ENCODE results near the gene ABHD1. TPM values are rescaled to one million over a fixed set of nuclear protein-coding genes. Genes with fewer than 3 reads are reported as not detected.

Gene ABHD1
- total and polyA plus RNA-seq, 2 experiments from 2014 or later = 0.38 to 0.55 TPM

DNA sequence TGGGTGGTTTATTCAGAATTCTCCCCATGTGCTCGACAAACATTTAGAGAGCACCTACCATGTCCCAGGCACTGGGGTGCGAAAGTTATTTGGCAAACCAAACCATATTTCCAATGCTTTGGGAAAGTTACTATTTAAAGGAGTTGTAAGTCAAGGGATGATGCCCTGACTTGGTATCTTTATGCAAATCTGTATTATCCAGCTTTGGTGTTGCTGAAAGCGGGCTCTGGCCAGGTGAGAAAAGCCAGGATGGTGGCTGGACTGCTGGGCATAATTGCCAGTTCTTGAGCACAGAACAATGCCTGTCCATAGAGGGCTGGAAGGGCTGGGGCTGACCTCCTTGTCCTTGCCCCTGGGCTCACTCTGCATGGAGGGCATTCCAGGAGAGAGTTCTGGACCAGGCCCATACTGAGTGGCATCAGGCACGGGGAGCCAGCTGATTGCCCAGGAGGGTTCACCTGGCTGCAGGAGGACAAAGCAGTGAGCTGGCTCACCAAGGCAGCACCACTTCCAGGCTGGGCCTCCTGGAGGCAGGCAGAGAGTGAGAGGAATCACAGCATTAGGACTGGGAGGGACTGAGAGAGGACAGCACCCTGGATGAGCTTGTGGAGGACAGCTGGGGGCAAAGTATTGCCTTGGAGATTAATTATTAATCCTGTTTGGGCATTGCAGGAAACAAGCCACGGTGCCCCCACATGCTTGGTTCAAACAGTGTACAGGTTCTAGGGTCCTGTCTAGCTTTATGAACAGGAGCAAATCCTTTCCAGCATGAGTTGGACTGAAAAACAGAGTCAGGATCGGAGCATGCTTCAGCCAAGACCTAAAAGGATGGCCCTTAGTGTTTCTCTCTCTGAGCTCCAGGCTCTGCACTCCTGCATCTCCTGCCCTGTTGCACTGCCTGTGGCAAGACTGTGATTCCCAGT lies 29.9 kb upstream of the ABHD1 start:
- no peaks in the 10 kb centered on the region; the same call in 2 of the 3 replicates for H3K9me3 Mint-ChIP-seq
- no peaks in the 10 kb centered on the region for H3K79me2 ChIP-seq (replicated peaks; ENCODE audit: insufficient read depth)
- no peak overlapping the region for H3K4me2 ChIP-seq
- H3K27ac Mint-ChIP-seq = no peak overlapping the region
- ATAC-seq (no peak), DNase-seq (ENCODE audit: low spot score) (no peak)
- no peak overlapping the region for H3K4me3 ChIP-seq
- no peaks in the 10 kb centered on the region; the same call in 2 of the 3 replicates for H3K36me3 Mint-ChIP-seq (ENCODE audit: low read depth)
- no peaks in the 10 kb centered on the region for H3K27me3 ChIP-seq (ENCODE audit: insufficient read depth)
- H3K4me1 Mint-ChIP-seq = peaks cover 6% of the 10 kb centered on the region
- H3K9me2 ChIP-seq (ENCODE audit: insufficient read depth) = no peaks in the 10 kb centered on the region
- no peak overlapping the region for H3K27ac ChIP-seq (ENCODE audit: low read depth)
- no peaks in the 10 kb centered on the region for H3F3A ChIP-seq (replicated peaks; ENCODE audit: low read depth)
- no peaks in the 10 kb centered on the region; the same call in 1 of the 2 replicates for H4K20me1 ChIP-seq (replicated peaks; ENCODE audit: insufficient read depth)
- no peak overlapping the region for H3K4me3 Mint-ChIP-seq
- no peaks in the 10 kb centered on the region for H3K36me3 ChIP-seq (ENCODE audit: insufficient read depth)
- peaks cover 19% of the 10 kb centered on the region for H3K27me3 Mint-ChIP-seq (ENCODE audit: insufficient read depth, low read depth, poor library complexity)
- TF ChIP-seq EZH2phosphoT487 (IDR thresholded peaks at IDR 0.05; ENCODE audit: unreplicated experiment) = no peak
- TF ChIP-seq ZNF331 (CRISPR knock-in tag; IDR thresholded peaks at IDR 0.05; ENCODE audit: low read depth) = no peak
- TF ChIP-seq NANOG (IDR thresholded peaks at IDR 0.05; ENCODE audit: borderline replicate concordance) = no peak
- peaks cover 4% of the 10 kb centered on the region; the same call in 1 of the 2 replicates for H3K4me1 ChIP-seq (ENCODE audit: insufficient read depth)
- no peak overlapping the region for H2AFZ ChIP-seq

- DNase-seq (ENCODE audit: low spot score) (no peak), ATAC-seq (no peak)
- H3K27ac Mint-ChIP-seq = no peak overlapping the region
- H3K9me3 Mint-ChIP-seq = no peaks in the 10 kb centered on the region; the same call in 2 of the 3 replicates
- H3K36me3 ChIP-seq (ENCODE audit: insufficient read depth) = no peaks in the 10 kb centered on the region
- H3K4me1 ChIP-seq (ENCODE audit: insufficient read depth) = peaks cover 4% of the 10 kb centered on the region; the same call in 1 of the 2 replicates
- H3K27me3 ChIP-seq (ENCODE audit: insufficient read depth) = no peaks in the 10 kb centered on the region
- H4K20me1 ChIP-seq (replicated peaks; ENCODE audit: insufficient read depth) = no peaks in the 10 kb centered on the region; the same call in 1 of the 2 replicates
- H3K79me2 ChIP-seq (replicated peaks; ENCODE audit: insufficient read depth) = no peaks in the 10 kb centered on the region
- H3K4me3 ChIP-seq = no peak overlapping the region
- H3K27ac ChIP-seq (ENCODE audit: low read depth) = no peak overlapping the region
- no peak overlapping the region for H2AFZ ChIP-seq
- no peaks in the 10 kb centered on the region for H3K9me2 ChIP-seq (ENCODE audit: insufficient read depth)
- H3F3A ChIP-seq (replicated peaks; ENCODE audit: low read depth) = no peaks in the 10 kb centered on the region
- H3K4me1 Mint-ChIP-seq = peaks cover 9% of the 10 kb centered on the region
- no peak overlapping the region for H3K4me2 ChIP-seq
- no peak overlapping the region for H3K4me3 Mint-ChIP-seq
- no peaks in the 10 kb centered on the region; the same call in 2 of the 3 replicates for H3K36me3 Mint-ChIP-seq (ENCODE audit: low read depth)
- peaks cover 19% of the 10 kb centered on the region for H3K27me3 Mint-ChIP-seq (ENCODE audit: insufficient read depth, low read depth, poor library complexity)
- TF ChIP-seq ZNF331 (CRISPR knock-in tag; IDR thresholded peaks at IDR 0.05; ENCODE audit: low read depth) (no peak), CREB1 (CRISPR knock-in tag; IDR thresholded peaks at IDR 0.05; ENCODE audit: low read depth) (no peak), ZNF114 (CRISPR knock-in tag; IDR thresholded peaks at IDR 0.05) (no peak), NANOG (IDR thresholded peaks at IDR 0.05; ENCODE audit: borderline replicate concordance) (no peak), EZH2phosphoT487 (IDR thresholded peaks at IDR 0.05; ENCODE audit: unreplicated experiment) (no peak), EZH2 (IDR thresholded peaks at IDR 0.05; ENCODE audit: low read depth, unreplicated experiment) (no peak), POLR2AphosphoS5 (IDR thresholded peaks at IDR 0.05; ENCODE audit: low read depth) (no peak), ETS1 (IDR thresholded peaks at IDR 0.05) (no peak)
- TF ChIP-seq, protein P1, sequence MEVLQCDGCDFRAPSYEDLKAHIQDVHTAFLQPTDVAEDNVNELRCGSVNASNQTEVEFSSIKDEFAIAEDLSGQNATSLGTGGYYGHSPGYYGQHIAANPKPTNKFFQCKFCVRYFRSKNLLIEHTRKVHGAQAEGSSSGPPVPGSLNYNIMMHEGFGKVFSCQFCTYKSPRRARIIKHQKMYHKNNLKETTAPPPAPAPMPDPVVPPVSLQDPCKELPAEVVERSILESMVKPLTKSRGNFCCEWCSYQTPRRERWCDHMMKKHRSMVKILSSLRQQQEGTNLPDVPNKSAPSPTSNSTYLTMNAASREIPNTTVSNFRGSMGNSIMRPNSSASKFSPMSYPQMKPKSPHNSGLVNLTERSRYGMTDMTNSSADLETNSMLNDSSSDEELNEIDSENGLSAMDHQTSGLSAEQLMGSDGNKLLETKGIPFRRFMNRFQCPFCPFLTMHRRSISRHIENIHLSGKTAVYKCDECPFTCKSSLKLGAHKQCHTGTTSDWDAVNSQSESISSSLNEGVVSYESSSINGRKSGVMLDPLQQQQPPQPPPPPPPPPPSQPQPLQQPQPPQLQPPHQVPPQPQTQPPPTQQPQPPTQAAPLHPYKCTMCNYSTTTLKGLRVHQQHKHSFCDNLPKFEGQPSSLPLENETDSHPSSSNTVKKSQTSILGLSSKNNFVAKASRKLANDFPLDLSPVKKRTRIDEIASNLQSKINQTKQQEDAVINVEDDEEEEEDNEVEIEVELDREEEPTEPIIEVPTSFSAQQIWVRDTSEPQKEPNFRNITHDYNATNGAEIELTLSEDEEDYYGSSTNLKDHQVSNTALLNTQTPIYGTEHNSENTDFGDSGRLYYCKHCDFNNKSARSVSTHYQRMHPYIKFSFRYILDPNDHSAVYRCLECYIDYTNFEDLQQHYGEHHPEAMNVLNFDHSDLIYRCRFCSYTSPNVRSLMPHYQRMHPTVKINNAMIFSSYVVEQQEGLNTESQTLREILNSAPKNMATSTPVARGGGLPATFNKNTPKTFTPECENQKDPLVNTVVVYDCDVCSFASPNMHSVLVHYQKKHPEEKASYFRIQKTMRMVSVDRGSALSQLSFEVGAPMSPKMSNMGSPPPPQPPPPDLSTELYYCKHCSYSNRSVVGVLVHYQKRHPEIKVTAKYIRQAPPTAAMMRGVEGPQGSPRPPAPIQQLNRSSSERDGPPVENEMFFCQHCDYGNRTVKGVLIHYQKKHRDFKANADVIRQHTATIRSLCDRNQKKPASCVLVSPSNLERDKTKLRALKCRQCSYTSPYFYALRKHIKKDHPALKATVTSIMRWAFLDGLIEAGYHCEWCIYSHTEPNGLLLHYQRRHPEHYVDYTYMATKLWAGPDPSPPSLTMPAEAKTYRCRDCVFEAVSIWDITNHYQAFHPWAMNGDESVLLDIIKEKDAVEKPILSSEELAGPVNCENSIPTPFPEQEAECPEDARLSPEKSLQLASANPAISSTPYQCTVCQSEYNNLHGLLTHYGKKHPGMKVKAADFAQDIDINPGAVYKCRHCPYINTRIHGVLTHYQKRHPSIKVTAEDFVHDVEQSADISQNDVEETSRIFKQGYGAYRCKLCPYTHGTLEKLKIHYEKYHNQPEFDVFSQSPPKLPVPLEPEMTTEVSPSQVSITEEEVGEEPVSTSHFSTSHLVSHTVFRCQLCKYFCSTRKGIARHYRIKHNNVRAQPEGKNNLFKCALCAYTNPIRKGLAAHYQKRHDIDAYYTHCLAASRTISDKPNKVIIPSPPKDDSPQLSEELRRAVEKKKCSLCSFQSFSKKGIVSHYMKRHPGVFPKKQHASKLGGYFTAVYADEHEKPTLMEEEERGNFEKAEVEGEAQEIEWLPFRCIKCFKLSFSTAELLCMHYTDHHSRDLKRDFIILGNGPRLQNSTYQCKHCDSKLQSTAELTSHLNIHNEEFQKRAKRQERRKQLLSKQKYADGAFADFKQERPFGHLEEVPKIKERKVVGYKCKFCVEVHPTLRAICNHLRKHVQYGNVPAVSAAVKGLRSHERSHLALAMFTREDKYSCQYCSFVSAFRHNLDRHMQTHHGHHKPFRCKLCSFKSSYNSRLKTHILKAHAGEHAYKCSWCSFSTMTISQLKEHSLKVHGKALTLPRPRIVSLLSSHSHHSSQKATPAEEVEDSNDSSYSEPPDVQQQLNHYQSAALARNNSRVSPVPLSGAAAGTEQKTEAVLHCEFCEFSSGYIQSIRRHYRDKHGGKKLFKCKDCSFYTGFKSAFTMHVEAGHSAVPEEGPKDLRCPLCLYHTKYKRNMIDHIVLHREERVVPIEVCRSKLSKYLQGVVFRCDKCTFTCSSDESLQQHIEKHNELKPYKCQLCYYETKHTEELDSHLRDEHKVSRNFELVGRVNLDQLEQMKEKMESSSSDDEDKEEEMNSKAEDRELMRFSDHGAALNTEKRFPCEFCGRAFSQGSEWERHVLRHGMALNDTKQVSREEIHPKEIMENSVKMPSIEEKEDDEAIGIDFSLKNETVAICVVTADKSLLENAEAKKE (CRISPR knock-in tag; IDR thresholded peaks at IDR 0.05) = no peak
- TF ChIP-seq, protein P2, sequence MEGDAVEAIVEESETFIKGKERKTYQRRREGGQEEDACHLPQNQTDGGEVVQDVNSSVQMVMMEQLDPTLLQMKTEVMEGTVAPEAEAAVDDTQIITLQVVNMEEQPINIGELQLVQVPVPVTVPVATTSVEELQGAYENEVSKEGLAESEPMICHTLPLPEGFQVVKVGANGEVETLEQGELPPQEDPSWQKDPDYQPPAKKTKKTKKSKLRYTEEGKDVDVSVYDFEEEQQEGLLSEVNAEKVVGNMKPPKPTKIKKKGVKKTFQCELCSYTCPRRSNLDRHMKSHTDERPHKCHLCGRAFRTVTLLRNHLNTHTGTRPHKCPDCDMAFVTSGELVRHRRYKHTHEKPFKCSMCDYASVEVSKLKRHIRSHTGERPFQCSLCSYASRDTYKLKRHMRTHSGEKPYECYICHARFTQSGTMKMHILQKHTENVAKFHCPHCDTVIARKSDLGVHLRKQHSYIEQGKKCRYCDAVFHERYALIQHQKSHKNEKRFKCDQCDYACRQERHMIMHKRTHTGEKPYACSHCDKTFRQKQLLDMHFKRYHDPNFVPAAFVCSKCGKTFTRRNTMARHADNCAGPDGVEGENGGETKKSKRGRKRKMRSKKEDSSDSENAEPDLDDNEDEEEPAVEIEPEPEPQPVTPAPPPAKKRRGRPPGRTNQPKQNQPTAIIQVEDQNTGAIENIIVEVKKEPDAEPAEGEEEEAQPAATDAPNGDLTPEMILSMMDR (conservative IDR thresholded peaks at IDR 0.05; ENCODE audit: low read depth in 2 of 2) = no peak
Measured at GRCh38 chr2:27094353-27094984, 29.1 kb upstream of the ABHD1 start.

Data from GM23338 (cell line).